ENCODE data around the gene DEPDC1. TPM values are rescaled to one million over a fixed set of nuclear protein-coding genes. Genes with fewer than 3 reads are reported as not detected.

DEPDC1 gene, protein sequence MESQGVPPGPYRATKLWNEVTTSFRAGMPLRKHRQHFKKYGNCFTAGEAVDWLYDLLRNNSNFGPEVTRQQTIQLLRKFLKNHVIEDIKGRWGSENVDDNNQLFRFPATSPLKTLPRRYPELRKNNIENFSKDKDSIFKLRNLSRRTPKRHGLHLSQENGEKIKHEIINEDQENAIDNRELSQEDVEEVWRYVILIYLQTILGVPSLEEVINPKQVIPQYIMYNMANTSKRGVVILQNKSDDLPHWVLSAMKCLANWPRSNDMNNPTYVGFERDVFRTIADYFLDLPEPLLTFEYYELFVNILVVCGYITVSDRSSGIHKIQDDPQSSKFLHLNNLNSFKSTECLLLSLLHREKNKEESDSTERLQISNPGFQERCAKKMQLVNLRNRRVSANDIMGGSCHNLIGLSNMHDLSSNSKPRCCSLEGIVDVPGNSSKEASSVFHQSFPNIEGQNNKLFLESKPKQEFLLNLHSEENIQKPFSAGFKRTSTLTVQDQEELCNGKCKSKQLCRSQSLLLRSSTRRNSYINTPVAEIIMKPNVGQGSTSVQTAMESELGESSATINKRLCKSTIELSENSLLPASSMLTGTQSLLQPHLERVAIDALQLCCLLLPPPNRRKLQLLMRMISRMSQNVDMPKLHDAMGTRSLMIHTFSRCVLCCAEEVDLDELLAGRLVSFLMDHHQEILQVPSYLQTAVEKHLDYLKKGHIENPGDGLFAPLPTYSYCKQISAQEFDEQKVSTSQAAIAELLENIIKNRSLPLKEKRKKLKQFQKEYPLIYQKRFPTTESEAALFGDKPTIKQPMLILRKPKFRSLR
- 7.5 and 21.8 TPM in 2 replicates for total RNA-seq

GRCh38 chr1:68496680-68497357, at the start of gene DEPDC1:
Gene DEPDC1, minus strand, starts transcription at chr1:68497082. Its CDS starts 83 bp downstream, at chr1:68496999.

DNA sequence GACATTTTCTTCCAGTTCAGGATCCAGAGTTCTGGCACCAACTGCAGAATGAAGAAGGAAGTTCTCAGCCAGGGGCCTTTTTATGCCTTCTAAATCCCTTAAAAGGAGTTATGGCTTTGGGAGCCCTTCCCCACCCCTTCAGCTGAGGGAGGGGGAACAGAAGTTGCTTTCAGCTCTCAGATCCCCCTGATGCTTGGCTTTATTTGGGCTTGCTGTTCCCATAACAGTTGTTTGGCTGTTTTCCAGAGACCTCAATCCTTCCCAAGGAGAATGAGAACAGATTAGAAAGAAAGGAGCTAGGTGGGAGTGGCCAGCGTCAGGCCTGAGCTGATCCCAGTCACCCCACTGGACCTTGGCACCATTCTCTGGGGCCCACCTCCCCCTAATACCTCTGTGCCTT, 47.0 kb downstream of the DEPDC1 start, which contains the start of gene RPE65:
Gene RPE65, minus strand, starts transcription at position 54 of the 400 bp plus-strand sequence. Its CDS starts 49 bp downstream, at position 5.

Other genes starting within 250 kb of the DEPDC1 start
- gene RPE65, start 47.1 kb downstream of the DEPDC1 start, total RNA-seq: not detected in 2 replicates

Data from hair follicular keratinocyte (primary cell).